GM12873 (cell line): Measurements from ENCODE around the gene NTSR1.

Experiments used
- TF ChIP-seq, protein P1 (sequence below): IDR thresholded peaks from 2 replicates; pipeline ENCODE4 v1.5.1; 2012; ENCODE audit warnings: low read depth, mild to moderate bottlenecking, moderate library complexity, low read length, control low read depth; ENCODE audit not compliant: insufficient read depth; ENCODE audit errors: missing control alignments

The NTSR1 gene

DNA sequence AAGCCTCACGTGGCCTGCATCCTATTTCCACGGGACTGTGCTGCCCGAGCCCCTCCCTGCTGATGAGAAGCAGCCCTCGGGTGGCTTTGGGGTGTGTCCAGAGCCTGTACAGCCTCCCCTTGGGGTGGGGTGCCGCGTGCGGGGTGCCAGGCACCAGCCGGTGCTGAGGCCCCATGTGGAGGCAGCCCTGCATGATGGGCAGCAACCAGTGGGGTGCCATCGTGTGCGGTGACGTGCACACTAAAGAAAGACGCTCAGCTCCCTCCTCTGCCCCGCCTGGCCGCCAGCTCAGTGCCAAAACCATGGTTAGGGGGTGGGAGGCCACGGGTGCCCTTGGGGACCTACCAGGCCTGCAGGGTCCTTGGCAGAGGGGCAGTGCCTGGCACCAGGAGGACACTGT is 26.2 kb downstream of the NTSR1 start:
- TF ChIP-seq, protein P1, sequence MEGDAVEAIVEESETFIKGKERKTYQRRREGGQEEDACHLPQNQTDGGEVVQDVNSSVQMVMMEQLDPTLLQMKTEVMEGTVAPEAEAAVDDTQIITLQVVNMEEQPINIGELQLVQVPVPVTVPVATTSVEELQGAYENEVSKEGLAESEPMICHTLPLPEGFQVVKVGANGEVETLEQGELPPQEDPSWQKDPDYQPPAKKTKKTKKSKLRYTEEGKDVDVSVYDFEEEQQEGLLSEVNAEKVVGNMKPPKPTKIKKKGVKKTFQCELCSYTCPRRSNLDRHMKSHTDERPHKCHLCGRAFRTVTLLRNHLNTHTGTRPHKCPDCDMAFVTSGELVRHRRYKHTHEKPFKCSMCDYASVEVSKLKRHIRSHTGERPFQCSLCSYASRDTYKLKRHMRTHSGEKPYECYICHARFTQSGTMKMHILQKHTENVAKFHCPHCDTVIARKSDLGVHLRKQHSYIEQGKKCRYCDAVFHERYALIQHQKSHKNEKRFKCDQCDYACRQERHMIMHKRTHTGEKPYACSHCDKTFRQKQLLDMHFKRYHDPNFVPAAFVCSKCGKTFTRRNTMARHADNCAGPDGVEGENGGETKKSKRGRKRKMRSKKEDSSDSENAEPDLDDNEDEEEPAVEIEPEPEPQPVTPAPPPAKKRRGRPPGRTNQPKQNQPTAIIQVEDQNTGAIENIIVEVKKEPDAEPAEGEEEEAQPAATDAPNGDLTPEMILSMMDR, result no peak

DNA sequence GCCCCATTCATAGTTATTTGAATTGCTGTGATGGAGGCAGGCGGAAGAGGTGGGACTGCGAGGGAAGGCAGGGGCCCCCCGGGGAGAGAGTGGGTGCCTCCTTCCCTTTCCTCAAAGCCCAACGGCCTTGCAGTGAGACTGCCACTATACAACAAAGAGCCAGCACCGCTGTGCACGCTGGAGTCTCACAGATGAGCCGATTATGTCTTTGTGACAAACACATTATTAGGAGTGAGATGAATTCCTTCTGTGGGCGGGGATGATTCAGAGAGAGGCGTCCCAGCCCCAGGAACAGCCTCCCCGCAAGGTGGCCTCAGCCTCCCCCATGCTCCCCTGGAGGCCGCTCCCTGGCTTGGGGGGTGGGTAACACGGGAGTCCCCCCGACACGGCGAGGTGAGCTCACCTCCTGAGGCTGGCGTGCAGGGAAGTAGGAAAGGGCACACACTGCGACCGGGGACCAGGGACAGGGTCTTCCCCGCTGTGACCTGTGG is 26.7 kb downstream of the NTSR1 start:
- TF ChIP-seq, protein P1, result no peak

DNA sequence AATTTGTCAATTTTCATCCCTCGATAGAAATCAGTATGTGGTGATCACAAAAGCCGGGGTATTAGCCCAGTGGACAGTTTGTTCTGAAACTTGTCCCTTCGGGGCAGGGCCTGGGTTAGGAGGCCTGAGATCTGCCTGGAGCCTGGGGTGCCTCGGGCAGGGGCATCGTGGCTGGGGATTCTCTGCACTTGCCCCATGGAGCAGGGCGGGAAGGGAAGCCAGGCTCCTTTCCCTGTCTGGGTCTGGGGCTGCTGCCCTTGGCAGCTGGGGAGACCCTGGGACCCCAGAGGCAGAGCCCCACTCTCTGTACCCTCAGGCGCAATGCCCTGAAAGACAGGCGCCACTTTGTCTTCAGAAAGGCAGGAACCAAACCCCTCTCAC is 27.4 kb downstream of the NTSR1 start:
- TF ChIP-seq, protein P1, result no peak

DNA sequence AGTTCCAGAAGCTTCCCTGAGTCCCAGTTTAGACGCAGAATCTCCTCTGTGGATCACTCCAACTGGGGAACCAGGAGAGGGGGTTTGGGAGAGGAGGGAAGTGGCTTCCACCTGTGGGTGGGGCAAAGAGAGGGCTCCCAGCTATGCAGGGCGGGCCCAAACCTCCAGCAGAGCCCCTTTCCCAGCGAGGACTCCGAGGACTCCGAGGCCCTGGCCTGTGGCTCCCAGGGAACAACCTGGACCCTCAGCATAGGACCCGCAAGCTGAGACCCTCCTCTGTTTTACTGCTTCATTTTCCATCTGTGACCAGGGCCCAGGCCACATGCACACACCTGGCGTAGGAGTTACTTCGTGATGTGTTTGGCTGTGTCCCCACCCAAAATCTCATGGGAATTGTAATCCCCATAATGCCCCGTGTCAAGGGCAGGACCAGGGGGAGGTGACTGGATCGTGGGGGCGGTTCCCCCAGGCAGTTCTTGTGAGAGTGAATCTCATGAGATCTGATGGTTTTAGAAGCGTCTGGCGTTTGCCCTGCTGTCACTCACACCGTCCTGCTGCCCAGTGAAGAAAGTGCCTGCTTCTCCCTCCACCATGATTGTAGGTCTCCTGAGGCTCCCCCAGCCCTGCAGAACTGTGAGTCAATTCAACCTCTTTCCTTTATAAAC is 27.9 kb downstream of the NTSR1 start:
- TF ChIP-seq, protein P1, result no peak

DNA sequence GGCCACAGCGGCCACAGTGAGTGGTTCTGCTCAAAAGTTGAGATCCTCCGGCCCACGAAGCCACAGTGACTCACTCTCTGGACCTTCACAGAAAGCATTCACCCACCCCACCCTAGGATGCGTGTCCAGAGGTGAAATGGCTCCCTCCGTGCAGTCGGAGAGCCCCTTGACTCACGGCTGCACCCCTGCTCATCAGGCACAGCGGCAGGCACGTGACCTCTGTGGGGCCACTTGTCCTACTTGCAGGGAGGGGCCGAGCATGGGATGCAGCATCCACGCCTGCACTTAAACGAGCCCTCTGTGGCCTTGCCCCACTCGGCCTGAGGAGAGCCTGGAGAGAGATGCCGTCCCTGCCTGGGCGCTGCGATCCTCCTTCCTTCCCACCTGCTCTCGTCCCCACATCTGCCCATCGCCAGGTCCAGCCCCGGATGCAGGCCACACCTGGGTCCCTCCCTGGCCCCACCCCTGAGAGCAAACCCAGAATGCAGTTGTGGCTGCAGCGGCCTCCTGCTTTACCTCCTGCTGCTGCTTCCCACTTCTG is 28.7 kb downstream of the NTSR1 start:
- TF ChIP-seq, protein P1, result no peak

DNA sequence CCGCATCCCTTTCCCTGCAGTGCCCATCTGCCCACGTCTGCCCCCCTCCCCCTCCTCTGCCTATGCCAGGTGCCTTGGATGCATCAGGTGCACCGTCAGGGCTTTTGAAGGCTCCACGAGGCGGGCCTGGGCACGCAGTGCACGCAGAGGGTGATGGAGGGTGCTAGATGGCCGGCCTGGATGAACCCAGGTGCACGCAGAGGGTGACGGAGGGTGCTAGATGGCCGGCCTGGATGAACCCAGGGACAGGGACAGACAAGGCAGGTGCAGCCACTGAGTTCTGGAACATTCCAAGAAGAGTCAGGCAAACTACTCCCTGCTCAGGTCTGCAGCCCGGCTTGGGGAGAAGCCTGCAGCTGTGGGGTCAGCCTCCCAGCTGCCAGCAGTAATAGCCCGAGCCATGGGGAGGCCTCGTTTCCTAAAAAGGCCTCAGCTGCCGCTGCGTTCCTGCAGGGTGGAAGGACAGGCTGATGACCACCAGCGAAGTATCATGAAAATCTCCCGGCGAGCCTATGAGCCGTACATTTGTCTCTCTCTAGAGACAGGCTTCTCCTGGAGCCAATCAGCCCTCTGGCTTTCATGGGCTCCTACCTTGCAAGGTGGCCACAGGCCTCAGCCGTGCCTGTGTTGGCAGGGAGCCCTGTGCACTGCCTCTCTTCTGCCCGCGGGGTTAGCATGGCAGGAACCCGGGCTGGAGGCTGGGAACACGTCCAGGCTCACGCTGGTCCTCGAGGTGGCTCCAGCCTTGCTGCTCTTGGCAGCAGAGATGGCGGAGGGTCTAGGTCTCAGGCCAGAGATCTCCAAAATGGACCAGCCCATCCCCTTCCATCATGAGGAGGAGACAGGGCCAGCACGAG is 29.6 kb downstream of the NTSR1 start:
- TF ChIP-seq, protein P1, result no peak

DNA sequence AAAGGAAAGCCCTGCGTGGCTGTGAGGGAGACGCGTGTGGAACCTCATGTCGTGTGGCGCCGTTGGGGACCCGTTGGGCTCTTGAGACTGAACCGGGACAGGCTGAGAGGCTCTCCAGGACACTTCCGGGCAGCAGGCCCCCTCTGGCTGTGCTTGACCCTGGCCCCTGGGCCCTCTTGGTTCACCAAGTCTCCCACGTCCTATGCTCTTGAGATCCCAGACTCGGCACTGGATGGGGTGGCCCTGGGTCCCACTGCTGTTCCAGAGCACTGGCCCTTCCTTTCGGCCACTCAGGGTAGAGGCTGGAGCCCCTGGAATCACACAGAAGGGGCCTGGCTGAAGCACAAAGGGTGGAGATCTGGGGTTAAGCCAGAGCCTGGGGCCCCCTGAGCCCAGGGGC is 30.4 kb downstream of the NTSR1 start:
- TF ChIP-seq, protein P1, result no peak
